Embryonic facial prominence (tissue), 1 donor: ENCODE measurements around the gene EXOC6.
"Not testable (repeated sequence)": the region's sequence is repeated elsewhere in the genome, so short reads cannot be mapped to it uniquely, and the experiment has no call there.

Experiments used
- DNase-seq: peaks from one replicate; pipeline ENCODE4 v3.0.0-alpha.2; 2016; ENCODE audit errors: extremely low spot score

The EXOC6 gene

GRCh38 chr10:93079663-93080349 lies 231.5 kb downstream of the EXOC6 start:
- DNase-seq = no peak

DNA sequence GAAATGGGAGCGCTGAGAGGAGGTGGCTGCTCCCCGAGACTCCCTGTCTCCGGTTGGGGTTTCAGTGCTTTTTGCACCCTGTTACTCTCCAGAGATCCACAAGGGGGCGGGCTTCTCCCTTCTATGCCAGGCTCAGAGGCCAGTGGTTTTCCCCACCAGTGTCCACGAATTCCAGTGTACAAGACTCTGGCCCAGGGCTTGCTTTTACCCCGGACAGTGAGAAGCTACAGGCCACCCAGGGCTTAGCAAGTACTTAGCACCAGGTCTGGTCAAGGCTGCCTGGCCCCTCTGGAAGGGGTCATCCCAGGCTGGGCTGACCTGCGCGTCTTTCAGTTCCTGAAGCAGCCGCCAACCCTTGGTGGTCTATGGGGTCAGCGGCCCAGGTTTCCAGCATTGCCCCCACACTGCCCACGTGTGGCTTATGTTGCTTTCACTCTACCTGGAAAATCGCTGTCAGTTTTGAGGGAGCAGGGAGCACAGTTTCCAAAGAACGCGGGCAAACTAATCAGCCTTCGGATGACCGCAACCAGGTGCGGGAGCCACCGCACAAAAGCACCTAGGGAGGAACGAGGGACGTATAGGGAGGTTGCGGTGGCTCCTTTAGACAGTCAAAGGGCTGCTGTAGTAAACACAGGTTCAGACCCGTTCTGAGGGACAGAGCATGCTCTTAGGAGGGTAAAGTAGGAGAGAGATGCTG lies 232.2 kb downstream of the EXOC6 start:
- DNase-seq = no peak

DNA sequence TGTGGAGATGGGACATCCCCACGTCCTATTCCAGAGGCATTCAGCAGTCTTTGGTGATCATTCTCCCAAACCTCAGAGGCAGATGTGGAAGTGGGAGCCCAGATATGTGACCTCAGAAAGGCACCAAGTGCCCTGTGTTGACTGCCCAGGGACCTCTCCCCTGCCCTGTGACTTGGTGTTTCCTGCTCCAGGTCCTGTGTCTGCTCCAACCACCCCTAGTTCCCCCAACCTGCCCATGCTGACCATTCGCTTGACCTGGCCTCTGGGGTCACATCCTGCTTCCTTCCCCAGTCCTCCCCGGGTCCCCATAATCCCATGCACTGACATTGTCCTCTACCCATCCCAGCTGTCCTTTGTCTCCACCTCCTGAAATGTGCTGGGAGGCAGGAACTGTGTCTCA lies 233.0 kb downstream of the EXOC6 start:
- no peak for DNase-seq

DNA sequence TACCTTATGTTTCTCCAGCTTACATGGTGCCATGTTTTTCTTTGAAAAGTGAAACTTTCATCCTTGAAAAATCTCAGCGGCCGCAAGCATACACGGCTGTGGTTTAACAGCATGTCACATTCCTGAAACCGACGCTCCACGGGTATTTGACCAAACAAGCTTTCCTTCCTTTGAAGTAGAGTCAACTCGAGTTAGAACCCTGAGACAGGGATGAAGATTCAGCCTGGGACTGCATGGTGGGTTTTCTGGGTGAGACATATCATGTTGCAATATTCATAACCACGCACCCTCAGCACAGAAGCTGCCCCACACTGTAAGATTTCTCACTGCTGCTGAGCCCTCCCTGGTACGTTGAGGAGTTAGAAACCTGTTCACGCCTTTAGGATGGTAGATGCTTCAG lies 233.5 kb downstream of the EXOC6 start:
- no peak for DNase-seq

- DNase-seq = no peak
These were observed 235.6 kb downstream of the EXOC6 start for GRCh38 chr10:93083743-93084539.

DNA sequence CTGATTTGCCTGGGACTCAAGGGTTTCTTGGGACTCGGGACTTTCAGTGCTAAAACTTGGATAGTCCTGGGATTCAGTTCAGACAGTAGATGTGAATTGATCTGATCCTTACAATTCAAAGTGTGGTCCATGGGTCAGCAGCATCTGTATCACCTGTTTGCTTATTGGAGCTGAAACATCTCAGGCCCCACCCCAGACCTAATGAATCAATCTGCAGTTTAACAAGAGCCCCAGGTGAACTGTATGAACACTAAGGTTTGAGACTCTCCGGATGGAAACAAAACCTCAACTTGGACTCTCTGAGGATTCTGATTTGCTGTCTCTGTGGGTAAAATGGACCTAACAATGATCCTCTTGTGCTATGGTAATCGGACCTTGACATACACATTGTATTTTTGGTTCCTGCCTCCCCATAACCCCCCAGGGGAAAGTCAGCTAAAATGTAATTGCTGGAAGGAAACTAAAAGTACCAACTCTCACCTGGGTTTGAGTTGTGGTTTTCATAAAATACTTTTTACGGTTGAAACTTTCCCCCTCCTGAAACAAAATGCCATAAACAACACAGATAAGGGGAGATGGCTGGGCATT lies 237.0 kb downstream of the EXOC6 start:
- no peak for DNase-seq

- DNase-seq = no peak
These were observed 238.0 kb downstream of the EXOC6 start for GRCh38 chr10:93086289-93086688.

- no peak for DNase-seq
These were observed 239.5 kb downstream of the EXOC6 start for GRCh38 chr10:93087846-93088245.

GRCh38 chr10:93088466-93088865 lies 240.1 kb downstream of the EXOC6 start:
- DNase-seq = no peak

DNA sequence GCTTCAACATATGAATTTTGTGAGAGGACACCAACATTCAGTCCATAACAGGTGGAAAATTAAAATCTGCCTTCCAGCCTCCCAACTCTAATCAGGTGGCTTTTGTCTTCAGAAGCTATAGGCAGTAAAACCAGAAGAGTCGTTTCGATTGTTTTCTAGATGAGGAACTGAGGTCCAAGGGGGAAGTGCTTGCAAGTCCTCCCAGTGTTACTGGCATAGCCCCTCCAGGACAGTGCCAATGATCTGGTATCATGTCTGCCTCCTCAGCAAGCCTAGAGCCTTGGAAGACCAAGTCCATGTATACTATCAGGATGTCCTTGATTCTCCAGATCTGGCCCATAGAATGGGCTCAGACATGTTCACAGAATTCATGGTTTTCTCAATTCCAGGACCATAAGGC lies 242.3 kb downstream of the EXOC6 start:
- no peak for DNase-seq

DNA sequence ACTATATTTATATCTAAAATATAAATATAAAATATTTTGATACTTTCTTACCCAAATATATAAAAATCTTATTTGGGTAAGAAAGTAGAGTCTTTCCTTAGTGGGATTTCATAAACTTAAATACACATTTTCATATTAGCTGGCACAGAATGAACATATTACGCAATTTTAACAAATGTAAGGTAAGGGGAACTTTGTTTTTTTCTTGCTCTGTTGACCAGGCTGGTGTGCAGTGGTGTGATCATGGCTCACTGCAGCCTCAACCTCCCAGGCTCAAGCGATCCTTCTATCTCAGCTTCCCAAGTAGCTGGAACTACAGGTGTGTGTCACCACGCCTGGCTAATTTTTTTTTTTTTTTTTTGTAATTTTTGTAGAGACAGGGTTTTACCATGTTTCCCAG lies 243.6 kb downstream of the EXOC6 start:
- no peak for DNase-seq

DNA sequence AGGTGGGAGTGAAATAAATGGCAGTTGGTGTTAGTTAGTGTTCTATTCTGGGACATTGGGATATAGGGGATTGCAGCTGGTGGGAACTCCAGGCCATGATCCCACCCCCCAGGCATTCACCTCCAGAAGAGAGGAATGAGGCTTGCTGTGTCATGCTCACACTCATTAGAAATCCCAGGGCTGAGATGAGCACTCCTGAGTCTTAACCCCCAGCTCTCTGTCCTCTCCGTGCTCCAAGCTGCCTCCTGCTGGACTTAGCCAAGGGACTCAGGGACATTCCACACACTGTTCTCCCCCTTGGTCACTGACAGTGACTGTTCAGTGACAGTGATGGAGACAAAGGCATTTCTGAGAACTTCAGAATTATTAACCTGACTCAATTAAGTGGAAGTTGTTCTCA lies 246.9 kb downstream of the EXOC6 start:
- no peak for DNase-seq

GRCh38 chr10:93096901-93097300 lies 248.6 kb downstream of the EXOC6 start:
- DNase-seq = no peak

DNA sequence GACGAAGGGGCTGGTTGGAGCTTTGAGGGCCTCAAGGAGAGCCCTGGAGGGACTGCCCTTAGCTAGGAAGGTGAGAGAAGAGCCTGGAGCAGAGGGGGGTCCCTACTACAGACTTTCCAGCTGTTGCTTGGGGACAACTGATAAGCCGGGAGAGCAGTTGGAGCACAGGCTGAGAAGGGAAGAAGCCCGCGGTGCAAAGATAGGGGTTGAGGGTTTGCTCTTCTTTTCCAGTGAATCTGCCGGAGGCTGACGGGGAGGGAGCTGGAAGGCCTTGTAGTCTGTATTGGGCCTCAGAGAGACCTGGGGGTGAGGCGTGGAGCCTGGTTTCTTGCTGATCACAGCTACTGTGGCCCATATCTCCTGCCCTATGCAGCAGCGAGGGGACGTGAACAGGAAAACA lies 249.1 kb downstream of the EXOC6 start:
- DNase-seq = no peak

DNA sequence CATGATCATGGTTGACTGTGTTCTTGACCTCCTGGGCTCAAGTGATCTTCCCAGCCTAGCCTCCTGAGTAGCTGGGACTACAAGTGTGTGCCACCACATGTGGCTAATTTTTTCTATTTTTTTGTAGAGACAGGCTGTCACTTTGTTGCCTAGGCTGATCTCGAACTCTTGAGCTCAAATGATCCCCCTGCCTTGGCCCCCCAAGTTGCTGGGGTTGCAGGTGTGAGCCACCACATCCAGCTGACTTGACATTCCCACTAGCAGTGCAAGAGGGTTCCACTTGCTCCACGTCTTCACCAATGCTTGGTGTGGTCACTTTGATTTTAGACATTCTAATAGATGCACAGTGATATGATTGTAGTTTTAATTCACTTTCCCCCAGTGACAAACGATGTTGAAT lies 250.5 kb downstream of the EXOC6 start:
- no peak for DNase-seq

DNA sequence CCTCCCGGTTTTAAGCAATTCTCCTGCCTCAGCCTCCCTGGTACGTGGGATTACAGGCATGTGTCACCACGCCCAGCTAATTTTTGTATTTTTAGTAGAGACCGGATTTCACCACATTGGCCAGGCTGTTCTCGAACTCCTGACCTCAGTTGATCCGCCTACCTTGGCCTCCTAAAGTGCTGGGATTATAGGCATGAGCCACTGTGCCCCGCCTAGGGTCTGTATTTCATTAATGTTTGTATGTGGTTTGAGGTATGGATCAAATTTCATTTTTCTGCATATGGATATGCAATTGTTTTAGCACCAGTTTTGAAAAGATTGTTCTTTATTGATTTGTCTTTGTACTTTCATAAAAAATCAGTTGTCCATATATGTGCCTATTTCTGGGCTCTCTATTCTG lies 251.3 kb downstream of the EXOC6 start:
- no peak for DNase-seq

DNA sequence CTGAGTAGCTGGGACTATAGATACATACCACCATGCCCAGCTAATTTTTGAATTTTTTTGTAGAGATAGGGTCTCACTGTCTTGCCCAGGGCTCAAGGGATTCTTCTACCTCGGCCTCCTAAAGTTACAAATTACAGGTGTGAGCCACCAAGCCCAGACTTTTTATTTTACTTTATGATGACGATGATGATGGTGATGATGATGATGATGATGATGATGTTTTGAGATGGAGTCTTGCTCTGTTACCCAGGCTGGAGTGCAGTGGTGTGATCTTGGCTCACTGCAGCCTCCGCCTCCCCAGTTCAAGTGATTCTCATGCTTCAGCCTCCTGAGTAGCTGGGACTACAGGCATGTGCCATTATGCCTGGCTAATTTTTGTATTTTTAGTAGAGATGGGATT lies 252.8 kb downstream of the EXOC6 start:
- DNase-seq = not testable (repeated sequence)

DNA sequence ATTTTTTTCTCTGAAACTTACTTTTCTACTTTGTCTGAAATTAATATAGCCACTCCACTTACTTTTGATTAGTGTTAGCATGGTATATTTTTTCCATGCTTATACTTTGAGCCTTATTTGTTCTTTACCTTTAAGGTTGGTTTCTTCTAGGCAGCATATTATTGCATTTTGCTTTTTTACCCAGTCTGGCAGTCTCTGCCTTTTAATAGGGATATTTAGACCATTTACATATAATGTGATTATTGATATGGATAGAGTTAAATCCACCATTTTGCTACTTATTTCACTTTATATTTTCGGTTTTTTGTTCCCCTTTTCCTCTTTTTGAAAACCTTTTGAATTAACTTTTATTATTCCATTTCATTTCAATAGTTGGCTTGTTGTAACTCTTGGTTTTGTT lies 255.6 kb downstream of the EXOC6 start:
- DNase-seq = no peak

- DNase-seq = no peak
These were observed 258.3 kb downstream of the EXOC6 start for GRCh38 chr10:93106631-93107072.
